ENCODE data around the gene STAB1. TPM values are rescaled to one million over a fixed set of nuclear protein-coding genes. Genes with fewer than 3 reads are reported as not detected.

The STAB1 gene
- total and polyA plus RNA-seq, 2 experiments from 2014 or later = not detected

GRCh38 chr3:52528586-52529375 lies 33.6 kb downstream of the STAB1 start:
- no peaks in the 10 kb centered on the region for H4K20me1 ChIP-seq (ENCODE audit: insufficient read depth)
- H3K27ac ChIP-seq = no peak overlapping the region
- no peaks in the 10 kb centered on the region for H3K9me3 ChIP-seq (ENCODE audit: low read depth)
- no peak for TF ChIP-seq EZH2phosphoT487 (IDR thresholded peaks at IDR 0.05; ENCODE audit: insufficient read depth, low read depth)
- TF ChIP-seq EZH2 (IDR thresholded peaks at IDR 0.05; ENCODE audit: insufficient read depth, poor library complexity, severe bottlenecking) = no peak
- peaks cover 42% of the 10 kb centered on the region for H3K79me2 ChIP-seq (ENCODE audit: insufficient read depth)
- no peak overlapping the region for H3K4me3 ChIP-seq
- H3K9ac ChIP-seq = no peak overlapping the region
- no peaks in the 10 kb centered on the region for H3K9me2 ChIP-seq (ENCODE audit: insufficient read depth)
- no peaks in the 10 kb centered on the region; the same call in 1 of the 2 replicates for H3F3A ChIP-seq (ENCODE audit: insufficient read depth)
- no peaks in the 10 kb centered on the region for H3K27me3 ChIP-seq (replicated peaks; ENCODE audit: insufficient read depth)
- no peak overlapping the region for H3K4me2 ChIP-seq (ENCODE audit: unreplicated experiment)
- peaks cover 16% of the 10 kb centered on the region; the same call in 1 of the 2 replicates for H3K4me1 ChIP-seq (ENCODE audit: insufficient read depth)
- WGBS, 2 experiments (ENCODE audit: low coverage in 1 of 2, low lambda C conversion rate in 2 of 2, missing lambda C conversion rate in 2 of 2) = 97 to 98% methylated on average over 24 to 25 of the region's 25 CpGs
- no peak overlapping the region for H2AFZ ChIP-seq
- no peak for DNase-seq
- H3K36me3 ChIP-seq (ENCODE audit: low read depth) = no peaks in the 10 kb centered on the region
- in situ Hi-C loops (cut with MboI) = no loop called here

GRCh38 chr3:52529376-52530333 lies 34.5 kb downstream of the STAB1 start:
- peaks cover 17% of the 10 kb centered on the region; the same call in 1 of the 2 replicates for H3K4me1 ChIP-seq (ENCODE audit: insufficient read depth)
- H3K79me2 ChIP-seq (ENCODE audit: insufficient read depth) = peaks cover 42% of the 10 kb centered on the region

GRCh38 chr3:52530918-52531826 lies 36.0 kb downstream of the STAB1 start:
- H3K27me3 ChIP-seq (replicated peaks; ENCODE audit: insufficient read depth) = no peaks in the 10 kb centered on the region
- TF ChIP-seq EZH2phosphoT487 (IDR thresholded peaks at IDR 0.05; ENCODE audit: insufficient read depth, low read depth) = no peak
- TF ChIP-seq EZH2 (IDR thresholded peaks at IDR 0.05; ENCODE audit: insufficient read depth, poor library complexity, severe bottlenecking) = no peak
- no peak overlapping the region for H3K27ac ChIP-seq
- WGBS, 2 experiments (ENCODE audit: low coverage in 1 of 2, low lambda C conversion rate in 2 of 2, missing lambda C conversion rate in 2 of 2) = 62 to 64% methylated on average over 10 of the region's 10 CpGs
- H3K4me3 ChIP-seq = no peak overlapping the region
- no peak overlapping the region for H3K9ac ChIP-seq
- H4K20me1 ChIP-seq (ENCODE audit: insufficient read depth) = no peaks in the 10 kb centered on the region
- H3K36me3 ChIP-seq (ENCODE audit: low read depth) = no peaks in the 10 kb centered on the region
- DNase-seq = no peak
- in situ Hi-C loops (cut with MboI) = no loop called here
- peaks cover 27% of the 10 kb centered on the region for H3K4me1 ChIP-seq (ENCODE audit: insufficient read depth)
- H3F3A ChIP-seq (ENCODE audit: insufficient read depth) = peaks cover 8% of the 10 kb centered on the region
- no peak overlapping the region for H2AFZ ChIP-seq
- peaks cover 42% of the 10 kb centered on the region for H3K79me2 ChIP-seq (ENCODE audit: insufficient read depth)
- no peaks in the 10 kb centered on the region for H3K9me3 ChIP-seq (ENCODE audit: low read depth)
- no peak overlapping the region for H3K4me2 ChIP-seq (ENCODE audit: unreplicated experiment)
- H3K9me2 ChIP-seq (ENCODE audit: insufficient read depth) = no peaks in the 10 kb centered on the region

More at GRCh38 chr3:52529376-52530333, 34.5 kb downstream of the STAB1 start:
- Histone ChIP-seq H3K4me2 (ENCODE audit: unreplicated experiment) (no peak overlapping the region), H3K9ac (no peak overlapping the region), H2AFZ (no peak overlapping the region), H3K36me3 (ENCODE audit: low read depth) (no peaks in the 10 kb centered on the region), H3K27me3 (replicated peaks; ENCODE audit: insufficient read depth) (no peaks in the 10 kb centered on the region), H3F3A (ENCODE audit: insufficient read depth) (no peaks in the 10 kb centered on the region; the same call in 1 of the 2 replicates), H3K9me3 (ENCODE audit: low read depth) (no peaks in the 10 kb centered on the region), H3K4me3 (no peak overlapping the region), H3K9me2 (ENCODE audit: insufficient read depth) (no peaks in the 10 kb centered on the region), H3K27ac (no peak overlapping the region), H4K20me1 (ENCODE audit: insufficient read depth) (no peaks in the 10 kb centered on the region)
- no peak for TF ChIP-seq EZH2 (IDR thresholded peaks at IDR 0.05; ENCODE audit: insufficient read depth, poor library complexity, severe bottlenecking)
- TF ChIP-seq EZH2phosphoT487 (IDR thresholded peaks at IDR 0.05; ENCODE audit: insufficient read depth, low read depth) = no peak
- in situ Hi-C loops (cut with MboI) = no loop called here
- 78 to 80% methylated on average over 12 of the region's 12 CpGs for WGBS, 2 experiments (ENCODE audit: low coverage in 1 of 2, low lambda C conversion rate in 2 of 2, missing lambda C conversion rate in 2 of 2)
- DNase-seq = peak; percentile 42
